Gastrocnemius medialis (tissue), 4 donors: ENCODE data around the gene SYNGR2.

Experiments
- CTCF ChIP-seq, 5 experiments: fragments of 450-650 bp in 3 of 5; fragments of 200-600 bp in 2 of 5; sonication (generic) in 2 of 5; IDR thresholded peaks in 4 of 5; conservative IDR thresholded peaks in 1 of 5; 1 replicate in 4 of 5; 2 replicates in 1 of 5; pipeline ENCODE4 v1.5.1; 2016 to 2019; ENCODE audit warnings: antibody characterized with exemption in 5 of 5, mild to moderate bottlenecking in 3 of 5, moderate library complexity in 3 of 5
- POLR2A ChIP-seq, 2 donors: fragments of 450-650 bp; IDR thresholded peaks; one replicate each; pipeline ENCODE4 v1.6.1; 2017; ENCODE audit warnings: antibody characterized with exemption in 2 of 2, mild to moderate bottlenecking in 2 of 2, moderate library complexity in 2 of 2

- TF ChIP-seq CTCF (IDR thresholded peaks at IDR 0.05 in 4 of 5, conservative IDR thresholded peaks at IDR 0.05 in 1 of 5) (no peak), POLR2A (IDR thresholded peaks at IDR 0.05) (no peak)
Measured at GRCh38 chr17:78202666-78203065, 34.3 kb downstream of the SYNGR2 start.
